Testis (tissue), 3 donors: Measurements from ENCODE around the gene PPIB. TPM values are rescaled to one million over a fixed set of nuclear protein-coding genes. Genes with fewer than 3 reads are reported as not detected.

Experiments used
- DNase-seq: peaks from one replicate; pipeline ENCODE4 v3.0.0-alpha.2; 2019
- H3K27ac ChIP-seq, 2 donors: fragments of 200-600 bp; sonication (generic); one replicate each; pipeline ENCODE4 v1.5.1; 2019
- H3K27me3 ChIP-seq: fragments of 200-600 bp; sonication (generic); one replicate; pipeline ENCODE4 v1.5.1; 2019
- H3K36me3 ChIP-seq: fragments of 200-600 bp; sonication (generic); one replicate; pipeline ENCODE4 v1.5.1; 2017; ENCODE audit warnings: low read depth; ENCODE audit errors: missing control alignments
- H3K4me1 ChIP-seq: fragments of 200-600 bp; sonication (generic); one replicate; pipeline ENCODE4 v1.5.1; 2019
- H3K4me3 ChIP-seq, 2 donors: fragments of 200-600 bp; sonication (generic); one replicate each; pipeline ENCODE4 v1.5.1; 2017 to 2019
- H3K9me3 ChIP-seq: fragments of 200-600 bp; sonication (generic); one replicate; pipeline ENCODE4 v1.5.1; 2017
- CTCF ChIP-seq, 3 experiments: fragments of 450-650 bp in 2 of 3; fragments of 200-600 bp in 1 of 3; sonication (generic) in 1 of 3; IDR thresholded peaks; one replicate each; pipeline ENCODE4 v1.5.1; 2016 to 2019; ENCODE audit warnings: antibody characterized with exemption in 3 of 3, mild to moderate bottlenecking in 2 of 3, moderate library complexity in 1 of 3
- POLR2A ChIP-seq: fragments of 450-650 bp; IDR thresholded peaks from one replicate; pipeline ENCODE4 v1.6.1; 2017; ENCODE audit warnings: antibody characterized with exemption, mild to moderate bottlenecking, moderate library complexity
- WGBS, 2 donors: methylation state at CpG; one replicate each; pipeline ENCODE4 v1.1.5; 2018; 5-methylcytosine and 5-hydroxymethylcytosine counted together
- intact Hi-C: fragments of 100-400 bp; cut with DNase I; formaldehyde crosslinking; loops from one replicate; pipeline ENCODE4 v1.15.1; 2023; ENCODE audit warnings: low total_unique reads
- polyA plus RNA-seq: library from polyadenylated mRNA; stranded (reverse); fragments of 350-450 nt; fragmentation: Illumina TruSeq; extraction: RNeasy Lipid Tissue Mini Kit (QIAGEN cat#74804); gene quantifications from one replicate; pipeline ENCODE4 v1.2.3, GENCODE V29; 2014; ENCODE audit warnings: low read depth, low replicate concordance; ENCODE audit not compliant: insufficient read depth
- total RNA-seq, 2 donors: library from RNA; depleted of rRNA; stranded (reverse); fragments of >200 nt; gene quantifications; one replicate each; pipeline ENCODE4 v1.2.3, GENCODE V29; 2016

The PPIB gene
- total and polyA plus RNA-seq, 3 donors from 2014 or later = 202 to 302 (median 288) TPM

GRCh38 chr15:64149893-64150578 lies 12.8 kb downstream of the PPIB start:
- intact Hi-C loops = loop anchor here (5.0 kb wide), 1 partner anchor 53 kb away; the partner anchor contains the start of gene SNX1
- H3K4me3 ChIP-seq = no peak overlapping the region
- no peak for DNase-seq
- TF ChIP-seq POLR2A (no peak), CTCF (IDR thresholded peaks at IDR 0.05) (no peak)
- H3K36me3 ChIP-seq = no peaks in the 10 kb centered on the region
- peaks cover 19% of the 10 kb centered on the region for H3K4me1 ChIP-seq
- H3K9me3 ChIP-seq = no peaks in the 10 kb centered on the region
- H3K27me3 ChIP-seq = no peaks in the 10 kb centered on the region
- H3K27ac ChIP-seq = no peak overlapping the region
- 78 to 80% methylated on average over 5 to 9 of the region's 9 CpGs for WGBS, 2 donors

GRCh38 chr15:64149424-64149823 lies 13.4 kb downstream of the PPIB start:
- Histone ChIP-seq H3K27me3 (no peaks in the 10 kb centered on the region), H3K36me3 (no peaks in the 10 kb centered on the region), H3K4me1 (peaks cover 19% of the 10 kb centered on the region), H3K9me3 (no peaks in the 10 kb centered on the region), H3K4me3 (no peak overlapping the region), H3K27ac (no peak overlapping the region)
- TF ChIP-seq CTCF (IDR thresholded peaks at IDR 0.05) = no peak
- TF ChIP-seq POLR2A = no peak
- no peak for DNase-seq
- intact Hi-C loops = no loop called here

- peaks cover 16% of the 10 kb centered on the region for H3K4me1 ChIP-seq
- H3K4me3 ChIP-seq = no peak overlapping the region
- WGBS, 2 donors = 74 to 85% methylated on average over 3 of the region's 3 CpGs
- intact Hi-C loops = no loop called here
- H3K27me3 ChIP-seq = no peaks in the 10 kb centered on the region
- no peak overlapping the region for H3K27ac ChIP-seq
- DNase-seq = no peak
- H3K36me3 ChIP-seq = no peaks in the 10 kb centered on the region
- H3K9me3 ChIP-seq = no peaks in the 10 kb centered on the region
- TF ChIP-seq CTCF (IDR thresholded peaks at IDR 0.05) (no peak), POLR2A (no peak)
These were observed 14.2 kb downstream of the PPIB start for GRCh38 chr15:64148581-64148980.

DNA sequence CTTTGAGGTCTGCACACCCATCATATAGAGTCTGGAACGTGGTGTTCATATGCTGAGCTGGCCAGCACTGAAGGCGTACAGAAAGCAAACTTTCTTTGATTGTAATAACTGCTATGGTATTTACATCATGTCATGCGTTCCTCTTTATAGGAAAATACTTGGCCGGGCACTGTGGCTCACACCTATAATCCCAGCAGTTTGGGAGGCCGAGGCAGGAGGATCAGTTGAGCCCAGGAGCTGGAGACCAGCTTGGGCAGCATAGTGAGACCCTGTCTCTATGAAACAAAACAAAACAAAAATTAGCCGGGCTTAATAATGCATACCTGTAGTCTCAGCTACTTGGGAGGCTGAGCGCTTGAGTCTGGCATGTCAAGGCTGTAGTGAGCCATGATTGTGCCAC lies 14.7 kb downstream of the PPIB start:
- H3K36me3 ChIP-seq = no peaks in the 10 kb centered on the region
- DNase-seq = no peak
- TF ChIP-seq POLR2A (no peak), CTCF (IDR thresholded peaks at IDR 0.05) (no peak)
- H3K9me3 ChIP-seq = no peaks in the 10 kb centered on the region
- no peaks in the 10 kb centered on the region for H3K27me3 ChIP-seq
- H3K4me3 ChIP-seq = no peak overlapping the region
- H3K27ac ChIP-seq = no peak overlapping the region
- H3K4me1 ChIP-seq = peaks cover 12% of the 10 kb centered on the region
- intact Hi-C loops = no loop called here
- 73 to 81% methylated on average over 7 of the region's 7 CpGs for WGBS, 2 donors
